Sciatic nerve (tissue), 2 donors: ENCODE measurements around the gene ZNF644. TPM values are rescaled to one million over a fixed set of nuclear protein-coding genes. Genes with fewer than 3 reads are reported as not detected.
"Not testable (repeated sequence)": the region's sequence is repeated elsewhere in the genome, so short reads cannot be mapped to it uniquely, and the experiment has no call there.

ENCODE experiments used
- ATAC-seq: fragments of 200-7000 bp; cut with Tn5 transposase; one replicate; pipeline ENCODE4 v1.9.1; 2020; ENCODE audit warnings: mild to moderate bottlenecking, moderate library complexity
- DNase-seq: peaks from one replicate; pipeline ENCODE4 v3.0.0-alpha.2; 2020; ENCODE audit warnings: low spot score
- intact Hi-C: fragments of 100-400 bp; cut with DNase I; formaldehyde crosslinking; loops from one replicate; pipeline ENCODE4 v1.14.2; 2022
- total RNA-seq: library from RNA; stranded (reverse); fragmentation: NEBNext Ultra II Directional; extraction: Animal tissue kit (Norgen Biotek cat#: 25700); gene quantifications from one replicate; pipeline ENCODE4 v1.2.1, GENCODE V29; 2021
- donor health status: DM: no; HTN: no; CAD: no.
- donor health status: DM: no; HTN: no; CAD: no.

ZNF644 gene
- total RNA-seq, 1 donor from 2014 or later, result 88.5 TPM

GRCh38 chr1:90892884-90893283 lies 129.0 kb downstream of the ZNF644 start:
- not testable (repeated sequence) for ATAC-seq, DNase-seq

DNA sequence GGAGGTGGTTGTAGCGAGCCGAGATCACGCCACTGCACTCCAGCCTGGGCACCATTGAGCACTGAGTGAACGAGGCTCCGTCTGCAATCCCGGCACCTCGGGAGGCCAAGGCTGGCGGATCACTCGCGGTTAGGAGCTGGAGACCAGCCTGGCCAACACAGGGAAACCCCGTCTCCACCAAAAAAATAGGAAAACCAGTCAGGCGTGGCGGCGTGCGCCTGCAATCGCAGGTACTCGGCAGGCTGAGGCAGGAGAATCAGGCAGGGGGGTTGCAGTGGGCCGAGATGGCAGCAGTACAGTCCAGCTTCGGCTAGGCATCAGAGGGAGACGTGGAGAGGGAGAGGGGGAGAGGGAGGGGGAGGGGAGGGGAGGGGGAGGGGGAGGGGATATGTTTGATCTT lies 129.6 kb downstream of the ZNF644 start:
- DNase-seq, intact Hi-C loops, ATAC-seq: not testable (repeated sequence)

More at GRCh38 chr1:90892884-90893283, 129.0 kb downstream of the ZNF644 start:
- intact Hi-C loops, result not testable (repeated sequence)

GRCh38 chr1:90891756-90892155 lies 130.1 kb downstream of the ZNF644 start:
- DNase-seq, ATAC-seq, intact Hi-C loops: not testable (repeated sequence)

GRCh38 chr1:90882221-90882620 lies 139.6 kb downstream of the ZNF644 start:
- intact Hi-C loops, result no loop called here
- ATAC-seq (no peak), DNase-seq (no peak)

- intact Hi-C loops, result no loop called here
- DNase-seq (no peak), ATAC-seq (no peak)
Measured at GRCh38 chr1:90881034-90881433, 140.8 kb downstream of the ZNF644 start.

- intact Hi-C loops, result no loop called here
- ATAC-seq, result no peak
Measured at GRCh38 chr1:90879281-90879680, 142.6 kb downstream of the ZNF644 start.

DNA sequence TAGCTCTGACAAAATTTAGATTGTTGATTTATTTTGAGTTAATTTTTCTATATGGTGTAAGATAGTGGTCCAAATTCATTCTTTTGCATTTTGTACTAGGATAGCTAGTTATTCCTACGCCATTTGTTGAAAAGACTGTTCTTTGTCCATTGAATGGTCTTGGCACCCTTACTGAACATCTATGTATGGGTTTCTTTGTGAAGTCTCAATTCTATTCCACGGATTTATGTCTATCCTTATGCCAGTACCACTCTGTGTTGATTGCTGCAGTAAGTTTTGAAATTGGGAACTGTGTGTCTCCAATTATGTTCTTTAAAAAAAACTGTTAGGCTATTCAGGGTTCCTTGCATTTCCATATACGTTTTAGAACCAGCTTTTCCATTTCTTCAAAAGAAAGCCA lies 145.7 kb downstream of the ZNF644 start:
- ATAC-seq, result peak; percentile 51
- DNase-seq, result no peak
- intact Hi-C loops, result no loop called here

More at GRCh38 chr1:90879281-90879680, 142.6 kb downstream of the ZNF644 start:
- DNase-seq, result no peak
